NB4 (cell line): ENCODE measurements around the gene PES1.

Experiments used
- MYC ChIP-seq: IDR thresholded peaks from 2 replicates; pipeline ENCODE4 v1.6.1; 2011; ENCODE audit warnings: low read depth, low read length
- POLR2A ChIP-seq: IDR thresholded peaks from 2 replicates; pipeline ENCODE4 v1.6.1; 2011; ENCODE audit warnings: mild to moderate bottlenecking; ENCODE audit not compliant: insufficient read length; ENCODE audit errors: extremely low read depth
- TF ChIP-seq, protein P1 (sequence below): IDR thresholded peaks from one replicate; pipeline ENCODE4 v1.5.1; 2012; ENCODE audit warnings: low read depth, low read length
- TF ChIP-seq, protein P2 (sequence below): IDR thresholded peaks from 2 replicates; pipeline ENCODE4 v1.6.1; 2011; ENCODE audit warnings: low read depth, low read length

DNA sequence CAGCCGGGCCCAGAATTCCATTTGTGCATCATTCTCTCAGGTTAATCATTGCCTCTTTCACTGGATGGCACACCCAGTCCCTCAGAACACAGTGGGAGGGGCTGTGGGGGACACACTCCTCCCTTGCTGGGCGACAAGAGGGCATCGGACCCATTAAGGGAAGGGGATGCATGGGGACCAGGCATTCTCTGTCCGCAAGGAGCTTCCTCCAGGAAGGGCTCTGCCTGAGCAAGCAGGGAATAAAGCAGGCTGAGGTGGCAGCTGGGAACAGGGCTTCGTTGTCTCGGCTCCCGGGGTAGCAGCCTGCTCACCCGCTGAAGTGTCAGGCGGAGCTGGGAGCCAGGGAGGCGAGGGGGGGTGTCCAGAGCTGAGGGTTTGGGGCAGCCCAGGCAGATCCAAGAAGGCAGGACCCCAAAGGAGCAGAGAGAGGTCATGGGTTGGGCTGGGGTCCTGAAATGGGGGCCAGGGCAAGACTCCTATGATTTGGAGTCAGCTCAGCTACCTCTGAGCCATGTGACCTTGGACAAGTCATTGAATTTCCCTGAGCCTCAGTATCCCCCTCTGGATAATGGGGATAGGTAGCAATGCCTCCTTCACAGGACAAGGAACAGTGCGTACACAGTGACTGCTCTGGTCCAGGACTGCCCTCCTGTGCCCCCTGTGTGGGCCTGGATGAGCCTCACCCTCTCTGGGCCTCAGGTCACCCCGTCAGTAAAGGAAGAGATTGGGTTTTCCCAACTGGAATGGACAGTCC is 18.7 kb downstream of the PES1 start:
- TF ChIP-seq, protein P1, sequence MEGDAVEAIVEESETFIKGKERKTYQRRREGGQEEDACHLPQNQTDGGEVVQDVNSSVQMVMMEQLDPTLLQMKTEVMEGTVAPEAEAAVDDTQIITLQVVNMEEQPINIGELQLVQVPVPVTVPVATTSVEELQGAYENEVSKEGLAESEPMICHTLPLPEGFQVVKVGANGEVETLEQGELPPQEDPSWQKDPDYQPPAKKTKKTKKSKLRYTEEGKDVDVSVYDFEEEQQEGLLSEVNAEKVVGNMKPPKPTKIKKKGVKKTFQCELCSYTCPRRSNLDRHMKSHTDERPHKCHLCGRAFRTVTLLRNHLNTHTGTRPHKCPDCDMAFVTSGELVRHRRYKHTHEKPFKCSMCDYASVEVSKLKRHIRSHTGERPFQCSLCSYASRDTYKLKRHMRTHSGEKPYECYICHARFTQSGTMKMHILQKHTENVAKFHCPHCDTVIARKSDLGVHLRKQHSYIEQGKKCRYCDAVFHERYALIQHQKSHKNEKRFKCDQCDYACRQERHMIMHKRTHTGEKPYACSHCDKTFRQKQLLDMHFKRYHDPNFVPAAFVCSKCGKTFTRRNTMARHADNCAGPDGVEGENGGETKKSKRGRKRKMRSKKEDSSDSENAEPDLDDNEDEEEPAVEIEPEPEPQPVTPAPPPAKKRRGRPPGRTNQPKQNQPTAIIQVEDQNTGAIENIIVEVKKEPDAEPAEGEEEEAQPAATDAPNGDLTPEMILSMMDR = no peak
- no peak for TF ChIP-seq POLR2A
- TF ChIP-seq, protein P2, sequence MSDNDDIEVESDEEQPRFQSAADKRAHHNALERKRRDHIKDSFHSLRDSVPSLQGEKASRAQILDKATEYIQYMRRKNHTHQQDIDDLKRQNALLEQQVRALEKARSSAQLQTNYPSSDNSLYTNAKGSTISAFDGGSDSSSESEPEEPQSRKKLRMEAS = no peak
- TF ChIP-seq MYC = no peak
